Measurements from ENCODE around the gene SLC34A1. TPM values are rescaled to one million over a fixed set of nuclear protein-coding genes. Genes with fewer than 3 reads are reported as not detected.
"Not testable (repeated sequence)": the region's sequence is repeated elsewhere in the genome, so short reads cannot be mapped to it uniquely, and the experiment has no call there.

The SLC34A1 gene
- total RNA-seq, 2 experiments from 2014 or later: 2.0 to 2.1 TPM

- H3K9me3 Mint-ChIP-seq (ENCODE audit: insufficient read depth): no peaks in the 10 kb centered on the region
- H3K4me1 Mint-ChIP-seq (ENCODE audit: low read depth): peaks cover 43% of the 10 kb centered on the region
- no peak for DNase-seq
- H3K36me3 Mint-ChIP-seq (ENCODE audit: low read depth): no peaks in the 10 kb centered on the region
- ATAC-seq: no peak
- no peaks in the 10 kb centered on the region for H3K27me3 Mint-ChIP-seq (ENCODE audit: low read depth)
- no peak overlapping the region for H3K4me3 Mint-ChIP-seq
- ChIA-PET POLR2A (interaction anchor here (0.6 kb wide), 1 partner anchor 68 kb away, joined by 3 read pairs; no protein-coding TSS in a partner anchor), CTCF (interaction anchor here (0.9 to 5.9 kb wide), 8 partner anchors 8 to 87 kb away, joined by 3 to 50 read pairs (median 4); partner anchors contain the start of genes GRK6 and PRR7)
- H3K27ac Mint-ChIP-seq: no peak overlapping the region
These were observed 30.2 kb downstream of the SLC34A1 start for GRCh38 chr5:177414481-177414880.

DNA sequence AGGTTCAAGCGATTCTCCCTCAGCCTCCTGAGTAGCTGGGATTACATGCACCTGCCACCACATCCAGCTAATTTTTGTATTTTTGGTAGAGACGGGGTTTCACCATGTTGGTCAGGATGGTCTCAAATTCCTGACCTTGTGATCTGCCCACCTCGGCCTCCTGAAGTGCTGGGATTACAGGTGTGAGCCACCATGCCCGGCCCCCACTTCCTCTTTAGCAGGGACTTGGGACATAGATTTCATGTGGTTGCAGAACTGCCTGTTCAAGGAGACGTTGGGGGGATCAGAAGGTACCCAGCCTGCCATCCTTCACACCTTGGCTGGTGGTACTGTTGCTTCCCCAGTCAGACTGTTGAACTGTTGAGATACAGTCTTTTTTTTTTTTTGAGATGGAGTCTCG lies 32.8 kb downstream of the SLC34A1 start:
- H3K27me3 Mint-ChIP-seq (ENCODE audit: low read depth): not testable (repeated sequence)
- CTCF ChIA-PET: interaction anchor here (1.2 to 5.9 kb wide), 2 partner anchors 13 to 14 kb away, joined by 3 to 50 read pairs; no protein-coding TSS in a partner anchor

GRCh38 chr5:177419046-177419445 lies 34.8 kb downstream of the SLC34A1 start:
- Mint-ChIP-seq H3K9me3 (ENCODE audit: insufficient read depth) (no peaks in the 10 kb centered on the region), H3K27ac (no peak overlapping the region), H3K27me3 (ENCODE audit: low read depth) (no peaks in the 10 kb centered on the region), H3K4me3 (no peak overlapping the region), H3K36me3 (ENCODE audit: low read depth) (no peaks in the 10 kb centered on the region), H3K4me1 (ENCODE audit: low read depth) (peaks cover 14% of the 10 kb centered on the region)
- no peak for ATAC-seq
- ChIA-PET POLR2A (interaction anchor here (0.7 to 1.0 kb wide), 2 partner anchors 25 to 27 kb away, joined by 3 read pairs; no protein-coding TSS in a partner anchor), CTCF (interaction anchor here (1.6 kb wide), 2 partner anchors 16 to 28 kb away, joined by 4 to 5 read pairs; no protein-coding TSS in a partner anchor)
- no peak for DNase-seq

More for the DNA sequence above, 32.8 kb downstream of the SLC34A1 start:
- H3K4me1 Mint-ChIP-seq (ENCODE audit: low read depth): peaks cover 26% of the 10 kb centered on the region
- not testable (repeated sequence) for H3K27ac Mint-ChIP-seq; ATAC-seq; H3K36me3 Mint-ChIP-seq (ENCODE audit: low read depth); H3K4me3 Mint-ChIP-seq; DNase-seq; H3K9me3 Mint-ChIP-seq (ENCODE audit: insufficient read depth)
- POLR2A ChIA-PET: interaction anchor here (0.6 to 1.4 kb wide), 3 partner anchors 9 to 16 kb away, joined by 3 to 5 read pairs (median 3); partner anchors contain the start of gene GRK6

DNA sequence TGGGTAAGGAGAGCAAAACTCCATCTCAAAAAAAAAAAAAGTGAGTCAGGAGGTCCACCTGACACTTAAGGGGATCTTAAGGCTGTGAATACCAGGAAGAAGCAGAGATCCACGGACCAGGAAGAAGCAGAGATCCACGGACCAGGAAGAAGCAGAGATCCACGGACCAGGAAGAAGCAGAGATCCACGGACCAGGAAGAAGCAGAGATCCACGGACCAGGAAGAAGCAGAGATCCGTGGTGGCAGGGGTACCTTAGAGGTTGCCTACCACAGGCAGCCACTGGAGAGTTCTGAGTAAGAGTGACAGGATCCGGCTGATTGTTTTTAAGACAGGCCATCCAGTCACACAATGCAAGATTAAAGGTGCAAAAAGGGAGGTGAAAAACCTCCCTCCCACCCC lies 36.2 kb downstream of the SLC34A1 start:
- H3K27ac Mint-ChIP-seq; H3K4me3 Mint-ChIP-seq; H3K27me3 Mint-ChIP-seq (ENCODE audit: low read depth); H3K36me3 Mint-ChIP-seq (ENCODE audit: low read depth); DNase-seq; CTCF ChIA-PET; H3K9me3 Mint-ChIP-seq (ENCODE audit: insufficient read depth); ATAC-seq: not testable (repeated sequence)
- POLR2A ChIA-PET: interaction anchor here (0.6 kb wide), 1 partner anchor 14 kb away, joined by 3 read pairs; no protein-coding TSS in a partner anchor
- H3K4me1 Mint-ChIP-seq (ENCODE audit: low read depth): peaks cover 22% of the 10 kb centered on the region

GRCh38 chr5:177421062-177421798 lies 37.0 kb downstream of the SLC34A1 start:
- Mint-ChIP-seq H3K27me3 (ENCODE audit: low read depth) (no peaks in the 10 kb centered on the region), H3K4me1 (ENCODE audit: low read depth) (peaks cover 24% of the 10 kb centered on the region), H3K36me3 (ENCODE audit: low read depth) (peaks cover under 1% of the 10 kb centered on the region), H3K9me3 (ENCODE audit: insufficient read depth) (no peaks in the 10 kb centered on the region), H3K27ac (no peak overlapping the region), H3K4me3 (no peak overlapping the region)
- POLR2A ChIA-PET: interaction anchor here (0.6 kb wide), 1 partner anchor 15 kb away, joined by 3 read pairs; no protein-coding TSS in a partner anchor
- no peak for ATAC-seq
- DNase-seq: no peak
- CTCF ChIA-PET: interaction anchor here (1.2 to 14.1 kb wide), 2 partner anchors 17 to 36 kb away, joined by 3 to 252 read pairs; no protein-coding TSS in a partner anchor

DNA sequence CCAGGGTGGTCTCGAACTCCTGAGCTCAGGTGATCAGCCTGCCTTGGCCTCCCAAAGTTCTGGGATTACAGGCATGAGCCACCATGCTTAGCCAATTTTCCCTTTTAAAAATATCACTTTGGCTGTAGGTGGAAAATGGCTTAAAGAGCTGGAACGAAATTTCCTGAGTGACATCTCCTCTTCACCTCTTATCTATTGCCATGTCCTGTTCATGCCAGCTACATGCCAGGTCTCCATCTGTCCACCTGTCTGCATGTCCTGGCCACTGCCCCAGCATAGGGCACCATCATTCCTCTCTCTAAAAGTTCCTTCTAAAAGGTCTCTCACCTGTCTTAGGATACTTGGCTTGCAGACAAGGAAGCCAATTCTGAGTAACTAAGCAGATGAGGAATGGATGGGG lies 39.4 kb downstream of the SLC34A1 start:
- no peak overlapping the region for H3K27ac Mint-ChIP-seq
- no peaks in the 10 kb centered on the region for H3K27me3 Mint-ChIP-seq (ENCODE audit: low read depth)
- H3K4me3 Mint-ChIP-seq: no peak overlapping the region
- ChIA-PET CTCF (interaction anchor here (1.3 to 14.1 kb wide), 4 partner anchors 19 to 55 kb away, joined by 3 to 252 read pairs (median 32); no protein-coding TSS in a partner anchor), POLR2A (no interaction called here)
- DNase-seq (no peak), ATAC-seq (no peak)
- no peaks in the 10 kb centered on the region for H3K9me3 Mint-ChIP-seq (ENCODE audit: insufficient read depth)
- peaks cover 18% of the 10 kb centered on the region for H3K36me3 Mint-ChIP-seq (ENCODE audit: low read depth)
- peaks cover 28% of the 10 kb centered on the region for H3K4me1 Mint-ChIP-seq (ENCODE audit: low read depth)

DNA sequence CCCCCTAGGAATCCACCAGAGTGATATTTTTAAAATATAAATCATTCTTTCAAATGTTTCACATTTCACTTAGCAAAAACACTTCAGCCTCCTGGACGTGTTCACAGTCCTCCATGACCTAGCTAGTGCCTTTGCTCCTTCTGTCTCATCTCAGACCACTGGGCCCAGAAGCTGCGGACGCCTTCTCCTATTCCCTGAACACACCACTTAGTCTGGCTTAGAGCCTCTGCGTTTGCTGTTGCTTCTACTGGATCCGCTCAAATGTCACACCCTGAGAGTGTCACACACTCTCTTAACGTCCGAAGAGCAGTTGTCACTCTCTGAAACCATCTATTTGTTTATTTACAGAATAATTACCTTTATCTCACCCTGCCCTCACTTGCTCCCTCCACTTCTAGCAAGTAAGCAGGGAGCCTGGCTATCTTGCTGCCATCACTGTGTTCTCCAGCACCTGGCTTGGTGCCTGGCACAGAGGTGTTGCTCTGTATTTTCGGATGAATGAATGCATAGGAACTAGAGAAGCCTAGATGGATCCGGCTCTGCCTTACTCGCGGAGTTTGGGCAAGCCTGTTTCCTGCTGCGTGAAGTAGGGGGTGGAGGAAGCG lies 41.1 kb downstream of the SLC34A1 start:
- no peak for DNase-seq
- Mint-ChIP-seq H3K27ac (peak overlapping the region; percentile 93), H3K9me3 (ENCODE audit: insufficient read depth) (no peaks in the 10 kb centered on the region), H3K4me3 (peak overlapping the region; percentile 91), H3K36me3 (ENCODE audit: low read depth) (peaks cover 35% of the 10 kb centered on the region), H3K4me1 (ENCODE audit: low read depth) (peaks cover 45% of the 10 kb centered on the region), H3K27me3 (ENCODE audit: low read depth) (no peaks in the 10 kb centered on the region)
- POLR2A ChIA-PET: interaction anchor here (0.5 to 10.3 kb wide), 9 partner anchors 9 to 696 kb away, joined by 3 to 245 read pairs (median 8); partner anchors contain the start of genes F12 and PRR7
- ATAC-seq: no peak
- CTCF ChIA-PET: interaction anchor here (0.7 to 14.1 kb wide), 11 partner anchors 11 to 115 kb away, joined by 3 to 252 read pairs (median 5); no protein-coding TSS in a partner anchor

DNA sequence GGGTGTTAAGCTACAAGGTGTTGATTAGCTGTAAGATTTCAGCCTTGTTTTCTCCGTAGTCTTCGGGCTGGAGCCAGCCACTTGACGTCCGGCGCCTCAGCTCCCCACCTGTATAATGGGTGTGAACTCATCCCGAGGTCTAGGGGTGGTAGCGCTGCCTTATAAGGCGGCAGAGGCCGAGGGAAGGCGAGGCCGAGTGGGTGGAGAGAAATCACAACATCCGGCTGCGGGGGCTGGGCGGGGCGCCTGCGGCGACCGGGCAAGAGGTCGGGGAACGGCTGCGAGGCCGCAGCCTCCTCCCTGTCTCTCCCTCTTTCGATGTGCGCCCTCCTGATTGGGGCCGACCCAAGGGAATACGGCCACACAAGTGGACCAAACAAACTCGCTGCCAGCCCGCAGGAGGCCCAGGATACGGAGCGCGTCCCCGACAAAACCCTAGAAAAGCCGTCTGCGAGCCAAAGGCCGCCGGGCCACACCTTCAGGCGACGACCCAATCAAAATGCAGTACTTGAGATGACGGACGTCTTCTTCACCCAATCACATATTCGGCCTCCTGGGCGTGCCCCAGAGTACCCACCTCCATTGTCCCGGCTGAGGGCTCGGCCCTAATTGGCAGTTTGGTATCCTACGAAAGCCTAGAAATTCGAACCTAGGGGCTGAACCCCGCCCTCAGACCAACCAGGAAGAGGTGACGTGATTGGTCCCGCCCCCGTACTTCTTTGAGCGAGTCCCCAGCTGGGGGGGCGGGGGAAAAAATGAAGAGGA lies 41.7 kb downstream of the SLC34A1 start:
- Mint-ChIP-seq H3K36me3 (ENCODE audit: low read depth) (peaks cover 41% of the 10 kb centered on the region), H3K4me3 (peak overlapping the region; percentile 91), H3K9me3 (ENCODE audit: insufficient read depth) (no peaks in the 10 kb centered on the region), H3K27ac (peak overlapping the region; percentile 93), H3K4me1 (ENCODE audit: low read depth) (peaks cover 52% of the 10 kb centered on the region), H3K27me3 (ENCODE audit: low read depth) (no peaks in the 10 kb centered on the region)
- ChIA-PET CTCF (interaction anchor here (0.7 to 14.1 kb wide), 16 partner anchors 11 to 116 kb away, joined by 3 to 252 read pairs (median 5); no protein-coding TSS in a partner anchor), POLR2A (interaction anchor here (0.7 to 10.3 kb wide), 13 partner anchors 8 to 113 kb away, joined by 3 to 245 read pairs (median 4); partner anchors contain the start of genes F12 and PRR7)
- ATAC-seq: peak; percentile 86
- DNase-seq: peak; percentile 100

- ChIA-PET POLR2A (interaction anchor here (0.6 to 10.3 kb wide), 17 partner anchors 9 to 173 kb away, joined by 3 to 245 read pairs (median 4); partner anchors contain the start of genes B4GALT7, F12, PFN3 and PRELID1), CTCF (interaction anchor here (0.6 to 14.1 kb wide), 15 partner anchors 10 to 117 kb away, joined by 3 to 252 read pairs (median 5); no protein-coding TSS in a partner anchor)
- H3K36me3 Mint-ChIP-seq (ENCODE audit: low read depth): peaks cover 48% of the 10 kb centered on the region
- H3K4me3 Mint-ChIP-seq: peak within 1 kb of the TSS; percentile 97
- DNase-seq: peak; percentile 82
- peak; percentile 10 for ATAC-seq
- H3K9me3 Mint-ChIP-seq (ENCODE audit: insufficient read depth): no peaks in the 10 kb centered on the region
- H3K4me1 Mint-ChIP-seq (ENCODE audit: low read depth): peaks cover 59% of the 10 kb centered on the region
- H3K27ac Mint-ChIP-seq: peak within 1 kb of the TSS; percentile 93
- no peaks in the 10 kb centered on the region for H3K27me3 Mint-ChIP-seq (ENCODE audit: low read depth)
These were observed 42.5 kb downstream of the SLC34A1 start, which contains the start of gene GRK6 for GRCh38 chr5:177426566-177427210. Gene GRK6, plus strand, starts transcription at chr5:177426676. Its CDS starts 170 bp downstream, at chr5:177426846.

DNA sequence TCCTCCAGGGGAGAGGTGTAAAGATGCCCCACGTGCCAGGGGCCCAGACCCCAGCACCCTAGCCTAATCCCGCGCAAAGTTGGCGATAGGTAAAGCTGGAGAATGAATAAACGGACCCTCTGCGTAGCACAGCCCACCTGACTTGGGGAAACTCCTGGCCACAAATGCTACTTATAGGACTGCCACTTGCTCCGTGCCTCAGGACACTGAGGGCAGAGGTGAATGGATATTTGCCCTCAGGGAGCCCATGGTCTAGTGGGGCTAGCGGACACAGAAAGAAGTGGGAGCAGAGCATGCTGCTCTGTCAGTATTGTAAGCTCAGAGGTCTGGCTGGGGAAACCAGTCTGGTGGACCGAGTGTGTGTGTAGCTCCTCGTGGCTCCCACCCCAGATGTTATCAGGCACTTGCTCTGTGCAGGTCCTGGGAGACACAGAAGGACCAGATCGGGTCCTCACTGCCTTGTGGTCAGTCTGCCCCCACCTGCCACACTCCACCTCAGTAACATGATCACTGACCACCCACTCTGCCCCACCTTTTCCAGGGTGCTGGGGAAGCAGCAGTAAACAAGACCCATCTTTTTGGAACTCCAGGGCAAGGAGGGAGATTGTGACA lies 43.1 kb downstream of the SLC34A1 start:
- H3K4me1 Mint-ChIP-seq (ENCODE audit: low read depth): peaks cover 62% of the 10 kb centered on the region
- no peaks in the 10 kb centered on the region for H3K27me3 Mint-ChIP-seq (ENCODE audit: low read depth)
- DNase-seq (no peak), ATAC-seq (no peak)
- ChIA-PET POLR2A (interaction anchor here (0.6 to 10.3 kb wide), 14 partner anchors 10 to 173 kb away, joined by 3 to 245 read pairs (median 4); partner anchors contain the start of genes B4GALT7, F12, PFN3 and PRELID1), CTCF (interaction anchor here (0.6 to 14.1 kb wide), 12 partner anchors 13 to 117 kb away, joined by 3 to 252 read pairs (median 7); partner anchors contain the start of gene PRR7)
- peaks cover 55% of the 10 kb centered on the region for H3K36me3 Mint-ChIP-seq (ENCODE audit: low read depth)
- H3K27ac Mint-ChIP-seq: peak overlapping the region; percentile 93
- peak overlapping the region; percentile 97 for H3K4me3 Mint-ChIP-seq
- H3K9me3 Mint-ChIP-seq (ENCODE audit: insufficient read depth): no peaks in the 10 kb centered on the region
